ENCODE measurements around the gene GLS2.
"Not testable (repeated sequence)": the region's sequence is repeated elsewhere in the genome, so short reads cannot be mapped to it uniquely, and the experiment has no call there.

The GLS2 gene

DNA sequence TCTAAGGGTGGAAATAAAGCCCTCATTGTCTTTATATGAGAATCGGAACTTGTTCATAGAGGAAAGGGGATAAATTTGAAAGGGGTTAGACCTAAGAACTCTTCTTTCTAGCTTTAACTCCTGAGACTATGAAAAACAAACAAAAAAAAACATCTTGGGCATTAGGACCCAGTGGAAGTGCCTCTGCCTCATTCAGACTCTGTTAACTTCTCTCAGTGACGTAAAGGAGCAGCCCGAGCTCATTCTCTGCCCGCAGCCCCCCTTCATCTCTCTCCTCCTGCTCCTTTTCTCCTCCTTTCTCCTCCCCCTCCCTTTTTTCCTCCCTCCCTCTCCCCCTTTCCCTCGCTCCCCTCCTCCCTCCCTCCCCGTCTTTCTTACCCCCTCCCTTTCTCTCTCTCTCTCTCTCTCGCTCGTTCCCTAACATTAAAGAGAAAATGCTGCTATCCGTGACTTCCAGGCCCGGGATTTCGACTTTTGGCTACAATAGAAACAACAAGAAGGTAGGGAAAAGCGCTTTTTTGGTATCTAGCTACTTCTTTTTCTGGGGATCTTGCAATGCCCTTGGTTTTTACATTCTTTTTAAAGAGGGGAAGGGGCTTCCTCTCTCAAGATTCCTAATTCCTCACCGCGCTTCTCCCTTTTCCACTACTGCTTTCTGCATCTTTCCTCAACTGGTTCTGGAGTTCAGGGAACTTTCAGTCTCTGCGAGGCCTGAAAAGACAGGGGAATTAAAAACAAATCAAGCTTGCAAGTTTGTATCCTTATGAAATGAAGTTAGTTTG lies 33.8 kb upstream of the GLS2 start, which contains the start of gene RBMS2:
Gene RBMS2, plus strand, starts transcription at position 231 of the 782 bp plus-strand sequence. Its CDS starts 204 bp downstream, at position 435.
- H3K27ac ChIP-seq, result no peak within 1 kb of the TSS; the same call in 1 of the 2 replicates

DNA sequence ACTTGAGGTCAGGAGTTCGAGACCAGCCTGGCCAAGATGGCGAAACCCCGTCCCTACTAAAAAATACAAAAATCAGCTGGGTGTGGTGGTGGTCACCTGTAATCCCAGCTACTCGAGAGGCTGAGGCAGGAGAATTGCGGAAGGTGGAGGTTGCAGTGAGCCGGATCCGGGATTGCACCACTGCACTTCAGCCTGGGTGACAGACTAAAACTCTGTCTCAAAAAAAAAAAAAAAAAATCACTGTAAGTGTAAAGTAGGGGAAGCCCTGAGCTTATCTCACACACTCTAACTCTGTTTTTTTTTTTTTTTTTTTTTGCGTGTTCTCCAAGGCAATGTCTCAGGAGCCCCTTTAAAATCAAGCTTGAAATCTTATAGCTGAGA lies 33.2 kb upstream of the GLS2 start:
- no peak overlapping the region for H3K27ac ChIP-seq
- TF ChIP-seq ZFX (IDR thresholded peaks at IDR 0.05), result no peak
- no peak for TF ChIP-seq CTCF (conservative IDR thresholded peaks at IDR 0.05)

More for the DNA sequence above, 33.8 kb upstream of the GLS2 start, which contains the start of gene RBMS2:
- TF ChIP-seq CTCF (conservative IDR thresholded peaks at IDR 0.05) (no peak), ZFX (IDR thresholded peaks at IDR 0.05) (no peak)

GRCh38 chr12:56520506-56520905 lies 32.5 kb upstream of the GLS2 start:
- TF ChIP-seq CTCF (conservative IDR thresholded peaks at IDR 0.05), result no peak
- TF ChIP-seq ZFX (IDR thresholded peaks at IDR 0.05), result no peak
- no peak overlapping the region for H3K27ac ChIP-seq

- H3K27ac ChIP-seq, result no peak overlapping the region
Observed at GRCh38 chr12:56520048-56520447, 32.1 kb upstream of the GLS2 start.

DNA sequence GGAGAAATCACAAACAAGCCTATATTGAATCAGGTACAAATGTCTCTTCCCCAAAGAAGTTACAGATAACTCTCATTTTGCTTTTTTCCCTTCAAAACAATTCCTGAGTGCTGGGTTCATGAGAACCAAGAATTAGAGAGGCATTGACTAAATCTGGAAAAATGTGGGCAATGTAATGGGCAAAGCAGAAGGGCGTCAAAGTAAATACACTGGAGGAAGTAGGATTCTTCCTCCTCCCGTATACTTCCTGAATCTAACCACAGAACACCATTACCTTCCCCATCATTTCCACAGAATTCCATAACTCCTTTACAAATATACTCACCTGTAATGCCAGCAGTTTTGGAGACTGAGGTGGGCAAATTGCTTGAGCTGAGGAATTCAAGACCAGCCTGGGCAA lies 30.6 kb upstream of the GLS2 start:
- TF ChIP-seq ZFX (IDR thresholded peaks at IDR 0.05), result no peak
- no peak for TF ChIP-seq CTCF (conservative IDR thresholded peaks at IDR 0.05)
- no peak overlapping the region for H3K27ac ChIP-seq

More at GRCh38 chr12:56520048-56520447, 32.1 kb upstream of the GLS2 start:
- TF ChIP-seq ZFX (IDR thresholded peaks at IDR 0.05), result no peak
- TF ChIP-seq CTCF (conservative IDR thresholded peaks at IDR 0.05), result no peak

DNA sequence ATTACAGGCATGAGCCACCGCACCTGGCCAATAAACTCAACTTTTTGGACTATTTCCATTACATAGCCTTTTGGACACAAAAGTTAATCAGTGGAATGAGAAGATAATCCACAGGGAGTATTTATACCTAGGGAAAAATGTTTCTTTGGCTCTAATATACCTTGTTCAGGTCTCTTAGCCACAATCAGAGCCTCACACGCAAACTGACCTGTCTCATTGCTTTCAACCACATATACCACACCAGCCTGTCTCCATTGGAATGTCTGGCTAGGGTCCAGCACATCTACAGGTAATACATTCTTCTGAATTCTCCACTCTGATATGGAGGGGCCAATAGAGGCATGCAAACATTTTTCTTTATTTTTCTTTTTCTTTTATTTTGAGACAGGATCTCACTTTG lies 29.9 kb upstream of the GLS2 start:
- no peak overlapping the region for H3K27ac ChIP-seq
- TF ChIP-seq ZFX (IDR thresholded peaks at IDR 0.05), result no peak
- no peak for TF ChIP-seq CTCF (conservative IDR thresholded peaks at IDR 0.05)

GRCh38 chr12:56514014-56514318 lies 26.0 kb upstream of the GLS2 start:
- TF ChIP-seq CTCF (conservative IDR thresholded peaks at IDR 0.05), result peak; percentile 42
- not testable (repeated sequence) for H3K27ac ChIP-seq

Measured in C4-2B (cell line).